ENCODE results near the gene CHKB.

CHKB gene

GRCh38 chr22:50574383-50574755 is 8.3 kb downstream of the CHKB start:
- DNase-seq (ENCODE audit: low read depth, low spot score) = no peak

- no peak for DNase-seq (ENCODE audit: low read depth, low spot score)
These were observed 8.9 kb downstream of the CHKB start for GRCh38 chr22:50573491-50574382.

- DNase-seq (ENCODE audit: low read depth, low spot score) = no peak
These were observed 9.7 kb downstream of the CHKB start for GRCh38 chr22:50572965-50573364.

GRCh38 chr22:50571264-50572175 is 11.1 kb downstream of the CHKB start:
- no peak for DNase-seq (ENCODE audit: low read depth, low spot score)

- DNase-seq (ENCODE audit: low read depth, low spot score) = no peak
These were observed 11.8 kb downstream of the CHKB start for GRCh38 chr22:50570861-50571260.

GRCh38 chr22:50569896-50570535 is 12.6 kb downstream of the CHKB start:
- DNase-seq (ENCODE audit: low read depth, low spot score) = no peak

- no peak for DNase-seq (ENCODE audit: low read depth, low spot score)
These were observed 13.6 kb downstream of the CHKB start for GRCh38 chr22:50569041-50569459.

GRCh38 chr22:50568626-50569025 is 14.0 kb downstream of the CHKB start:
- no peak for DNase-seq (ENCODE audit: low read depth, low spot score)

- DNase-seq (ENCODE audit: low read depth, low spot score) = no peak
These were observed 14.9 kb downstream of the CHKB start for GRCh38 chr22:50567721-50568252.

GRCh38 chr22:50564289-50564688 is 18.4 kb downstream of the CHKB start:
- DNase-seq (ENCODE audit: low read depth, low spot score) = no peak

GRCh38 chr22:50563413-50564160 is 19.1 kb downstream of the CHKB start:
- DNase-seq (ENCODE audit: low read depth, low spot score) = no peak

- DNase-seq (ENCODE audit: low read depth, low spot score) = peak; percentile 95
These were observed 19.9 kb downstream of the CHKB start, which contains the start of gene SYCE3 for GRCh38 chr22:50562523-50563412. Gene SYCE3, minus strand, starts transcription at chr22:50562919. Its CDS starts 6,514 bp downstream, at chr22:50556405.

GRCh38 chr22:50561401-50562358 is 21.0 kb downstream of the CHKB start:
- no peak for DNase-seq (ENCODE audit: low read depth, low spot score)

GRCh38 chr22:50560034-50560433 is 22.6 kb downstream of the CHKB start:
- DNase-seq (ENCODE audit: low read depth, low spot score) = no peak

GRCh38 chr22:50556703-50557102 is 25.9 kb downstream of the CHKB start:
- no peak for DNase-seq (ENCODE audit: low read depth, low spot score)

GRCh38 chr22:50553310-50553709 is 29.3 kb downstream of the CHKB start:
- no peak for DNase-seq (ENCODE audit: low read depth, low spot score)

- no peak for DNase-seq (ENCODE audit: low read depth, low spot score)
These were observed 31.4 kb downstream of the CHKB start for GRCh38 chr22:50551160-50551752.

- no peak for DNase-seq (ENCODE audit: low read depth, low spot score)
These were observed 32.3 kb downstream of the CHKB start for GRCh38 chr22:50550395-50550794.

Data from activated naive CD8-positive, alpha-beta T cell treated with anti-CD3 and anti-CD28 coated beads, Interleukin-2, amount 50 U/mL, for 16 hours (primary cell).